ENCODE measurements around the gene CTIF. TPM values are rescaled to one million over a fixed set of nuclear protein-coding genes. Genes with fewer than 3 reads are reported as not detected.

The CTIF gene
- total and polyA plus RNA-seq, 2 experiments from 2014 or later: 8.6 to 14.4 TPM

GRCh38 chr18:48709371-48710062 is 170.7 kb downstream of the CTIF start:
- peaks cover 13% of the 10 kb centered on the region for H3K4me1 Mint-ChIP-seq
- no peaks in the 10 kb centered on the region for H3K36me3 ChIP-seq (ENCODE audit: insufficient read depth)
- no peaks in the 10 kb centered on the region; the same call in 1 of the 2 replicates for H4K20me1 ChIP-seq (replicated peaks; ENCODE audit: insufficient read depth)
- peaks cover 6% of the 10 kb centered on the region; the same call in 1 of the 2 replicates for H3K9me2 ChIP-seq (ENCODE audit: insufficient read depth)
- H3K4me2 ChIP-seq: no peak overlapping the region
- TF ChIP-seq CTCF (conservative IDR thresholded peaks at IDR 0.05; ENCODE audit: low read depth in 2 of 2) (peak in 1 of 2 experiments; percentile 26; a peak in 1 of 4 replicates), NANOG (IDR thresholded peaks at IDR 0.05; ENCODE audit: borderline replicate concordance) (no peak)
- ATAC-seq (peak; percentile 86), DNase-seq (ENCODE audit: low spot score) (peak; percentile 55)
- no peak overlapping the region for H3K27ac Mint-ChIP-seq
- H3K36me3 Mint-ChIP-seq (ENCODE audit: low read depth): no peaks in the 10 kb centered on the region; the same call in 2 of the 3 replicates
- peaks cover 7% of the 10 kb centered on the region for H3K27me3 Mint-ChIP-seq (ENCODE audit: insufficient read depth, low read depth, poor library complexity)
- H3K79me2 ChIP-seq (replicated peaks; ENCODE audit: insufficient read depth): no peaks in the 10 kb centered on the region
- H3K27ac ChIP-seq (ENCODE audit: low read depth): no peak overlapping the region
- H2AFZ ChIP-seq: no peak overlapping the region
- no peaks in the 10 kb centered on the region; the same call in 2 of the 3 replicates for H3K9me3 Mint-ChIP-seq
- no peaks in the 10 kb centered on the region for H3F3A ChIP-seq (replicated peaks; ENCODE audit: low read depth)
- peaks cover 3% of the 10 kb centered on the region; the same call in 1 of the 2 replicates for H3K4me1 ChIP-seq (ENCODE audit: insufficient read depth)
- no peaks in the 10 kb centered on the region for H3K27me3 ChIP-seq (ENCODE audit: insufficient read depth)
- H3K4me3 ChIP-seq: no peak overlapping the region
- no peak overlapping the region for H3K4me3 Mint-ChIP-seq

GRCh38 chr18:48711651-48712486 is 173.0 kb downstream of the CTIF start:
- H3K27ac Mint-ChIP-seq: no peak overlapping the region
- TF ChIP-seq CTCF (conservative IDR thresholded peaks at IDR 0.05; ENCODE audit: low read depth in 2 of 2) (peak; percentile 51 to 67), NANOG (IDR thresholded peaks at IDR 0.05; ENCODE audit: borderline replicate concordance) (no peak)
- peak; percentile 51 for DNase-seq (ENCODE audit: low spot score)

More at GRCh38 chr18:48711651-48712486, 173.0 kb downstream of the CTIF start:
- Histone ChIP-seq H3K27ac (ENCODE audit: low read depth) (no peak overlapping the region), H3K79me2 (replicated peaks; ENCODE audit: insufficient read depth) (no peaks in the 10 kb centered on the region), H3K36me3 (ENCODE audit: insufficient read depth) (no peaks in the 10 kb centered on the region), H3K4me1 (ENCODE audit: insufficient read depth) (peaks cover 3% of the 10 kb centered on the region; the same call in 1 of the 2 replicates), H4K20me1 (replicated peaks; ENCODE audit: insufficient read depth) (no peaks in the 10 kb centered on the region), H3K9me2 (ENCODE audit: insufficient read depth) (peaks cover 6% of the 10 kb centered on the region; the same call in 1 of the 2 replicates), H2AFZ (no peak overlapping the region), H3F3A (replicated peaks; ENCODE audit: low read depth) (no peaks in the 10 kb centered on the region), H3K27me3 (ENCODE audit: insufficient read depth) (no peaks in the 10 kb centered on the region), H3K4me2 (no peak overlapping the region), H3K4me3 (no peak overlapping the region)
- ATAC-seq: peak; percentile 41
- no peak overlapping the region for H3K4me3 Mint-ChIP-seq
- peaks cover 15% of the 10 kb centered on the region for H3K4me1 Mint-ChIP-seq
- H3K27me3 Mint-ChIP-seq (ENCODE audit: insufficient read depth, low read depth, poor library complexity): peaks cover 7% of the 10 kb centered on the region
- H3K36me3 Mint-ChIP-seq (ENCODE audit: low read depth): no peaks in the 10 kb centered on the region; the same call in 2 of the 3 replicates
- H3K9me3 Mint-ChIP-seq: no peaks in the 10 kb centered on the region; the same call in 2 of the 3 replicates
